Activated CD4-positive, alpha-beta T cell treated with anti-CD3 and anti-CD28 coated beads, Interleukin-10, Interleukin-2, amounts not matched to agents 100 ng/mL and 50 ng/mL, durations not matched to agents 16 hours and 8 hours (primary cell): Measurements from ENCODE around the gene CCS.
A peak's percentile ranks its signal among the peaks of the same experiment; 100 is the strongest.
"Not testable (repeated sequence)": the region's sequence is repeated elsewhere in the genome, so short reads cannot be mapped to it uniquely, and the experiment has no call there.

ENCODE experiments used
- DNase-seq: peaks from one replicate; pipeline ENCODE4 v3.0.0-alpha.2; 2020

CCS gene

DNA sequence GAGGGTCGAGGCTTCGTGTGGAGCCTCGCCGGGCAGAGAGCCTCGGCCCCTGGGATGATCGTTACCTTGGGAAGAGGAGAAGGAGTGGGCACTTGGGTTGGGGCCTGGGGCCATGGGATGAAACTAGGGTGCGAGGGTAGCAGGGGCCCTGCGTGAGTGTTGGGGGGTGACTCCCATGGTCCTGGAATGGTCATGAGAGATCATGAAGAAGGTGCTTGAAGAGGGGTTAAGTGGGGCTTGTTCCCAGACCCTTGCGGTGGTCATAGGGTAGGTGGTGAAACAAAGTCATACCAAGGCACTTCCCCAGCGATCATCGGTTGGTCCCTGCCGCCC lies 284 bp downstream of the CCS start:
- DNase-seq: no peak

DNA sequence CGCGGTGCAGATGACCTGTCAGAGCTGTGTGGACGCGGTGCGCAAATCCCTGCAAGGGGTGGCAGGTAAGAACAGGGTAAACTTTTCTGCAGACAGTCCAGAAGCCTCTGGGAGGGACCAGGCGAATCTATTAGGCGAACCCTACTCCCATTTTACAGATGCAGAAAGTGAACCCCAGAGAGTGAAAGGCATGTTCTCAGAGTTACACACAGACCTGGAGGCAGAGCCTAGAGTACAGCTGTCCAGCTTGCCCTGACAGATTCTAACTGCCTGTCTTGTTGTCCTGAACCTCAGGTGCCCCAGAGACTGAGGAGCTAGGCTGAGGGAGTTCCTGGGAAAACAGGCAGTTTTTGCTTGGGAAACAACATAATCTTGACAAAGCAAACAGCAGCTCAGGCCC lies 665 bp downstream of the CCS start:
- DNase-seq: no peak

DNA sequence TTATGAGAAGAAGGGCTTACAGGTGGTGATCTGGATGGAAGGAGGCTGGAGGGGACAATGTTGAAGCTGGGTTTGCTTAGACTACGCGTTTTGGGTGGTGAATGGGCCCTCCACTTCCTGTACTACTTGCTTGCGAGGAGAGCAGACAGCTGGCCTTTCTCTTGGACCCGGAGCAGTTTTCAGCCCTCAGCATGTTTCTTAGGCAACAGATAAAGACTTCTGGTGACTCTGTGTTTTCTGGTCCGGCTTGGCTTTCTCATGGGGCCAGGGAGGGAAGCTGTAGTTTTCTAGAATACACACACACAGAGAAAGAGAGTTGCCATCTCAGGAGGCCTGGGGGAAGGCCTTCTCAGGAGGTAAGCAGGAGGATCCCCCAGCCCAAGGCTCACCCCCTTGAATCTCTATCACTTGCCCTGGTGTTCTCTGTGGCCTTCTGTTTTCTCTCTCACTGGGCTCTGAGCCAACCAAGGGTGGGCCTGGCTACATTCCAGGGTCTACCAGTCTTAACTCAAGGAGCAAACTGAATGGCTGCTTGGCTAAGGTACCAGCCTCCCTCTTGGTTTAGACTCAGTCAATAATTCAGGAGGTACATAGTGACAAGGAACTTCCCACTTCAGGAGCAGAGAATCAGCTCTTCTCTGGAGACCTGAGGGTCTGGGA lies 2.4 kb downstream of the CCS start:
- no peak for DNase-seq

GRCh38 chr11:66598993-66599392 lies 6.0 kb downstream of the CCS start:
- DNase-seq: no peak

- DNase-seq: no peak
Observed at GRCh38 chr11:66600219-66600618, 7.2 kb downstream of the CCS start.

DNA sequence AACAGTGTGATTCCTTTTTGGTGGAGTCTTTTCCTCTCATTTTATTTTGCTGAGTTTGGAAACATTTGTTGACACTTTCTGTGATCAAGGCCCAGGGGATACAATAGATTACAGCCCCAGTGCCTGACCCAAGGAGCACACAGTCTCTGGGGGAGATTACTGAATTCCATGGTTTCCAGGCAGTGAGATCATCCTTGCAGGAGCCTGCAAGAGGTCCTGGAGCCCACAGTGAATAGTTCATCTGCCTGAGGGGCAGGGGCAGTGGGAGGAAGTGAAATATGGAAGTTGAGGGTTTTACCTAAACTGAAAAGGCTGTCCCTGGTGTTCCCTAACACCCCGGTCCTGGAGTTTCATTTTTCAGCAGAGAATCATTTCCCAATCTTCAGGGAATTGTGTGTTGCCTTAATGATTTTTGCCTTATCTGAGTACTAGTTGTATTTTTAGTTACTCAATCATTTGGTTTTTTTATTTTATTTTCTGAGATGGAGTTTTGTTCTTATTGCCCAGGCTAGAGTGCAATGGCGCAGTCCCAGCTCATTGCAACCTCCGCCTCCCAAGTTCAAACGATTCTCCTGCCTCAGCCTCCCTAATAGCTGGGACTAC lies 7.7 kb downstream of the CCS start:
- no peak for DNase-seq

DNA sequence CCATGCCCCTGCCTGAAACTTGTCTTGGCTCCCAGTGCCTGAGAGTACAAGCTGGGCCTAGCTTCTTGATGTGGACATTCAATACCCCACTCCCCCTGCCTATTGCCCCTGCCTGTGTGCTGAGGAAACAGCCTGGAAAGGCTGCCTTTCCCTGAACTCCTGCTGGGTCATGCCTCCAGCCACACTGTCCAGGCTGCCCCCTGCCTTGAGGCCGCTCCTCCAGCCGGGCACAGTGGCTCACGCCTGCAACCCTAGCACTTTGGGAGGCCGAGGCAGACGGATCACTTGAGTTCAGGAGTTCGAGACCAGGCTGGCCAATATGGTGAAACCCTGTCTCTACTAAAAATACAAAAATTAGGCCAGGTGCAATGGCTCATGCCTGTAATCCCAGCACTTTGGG lies 10.1 kb downstream of the CCS start:
- no peak for DNase-seq

DNA sequence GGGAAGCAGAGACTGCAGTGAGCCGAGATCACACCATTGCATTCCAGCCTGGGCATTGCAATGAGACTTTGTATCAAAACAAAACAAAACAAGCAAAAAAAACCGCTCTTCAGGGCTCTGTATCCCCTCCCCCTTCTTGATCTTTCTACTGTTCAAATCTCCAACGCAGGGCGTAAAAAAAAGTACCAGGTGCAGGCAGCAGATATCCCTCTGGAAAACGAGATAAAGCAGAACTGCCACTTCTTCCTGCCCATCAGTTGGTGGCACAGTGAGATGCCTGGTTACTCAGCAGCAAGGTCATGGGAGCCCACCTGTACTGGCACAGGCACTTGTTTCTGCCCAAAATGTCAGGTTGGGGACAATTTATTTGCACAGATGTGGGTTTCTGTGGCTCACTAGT lies 11.2 kb downstream of the CCS start:
- DNase-seq: no peak

- not testable (repeated sequence) for DNase-seq
Observed at GRCh38 chr11:66606608-66607007, 13.6 kb downstream of the CCS start.

DNA sequence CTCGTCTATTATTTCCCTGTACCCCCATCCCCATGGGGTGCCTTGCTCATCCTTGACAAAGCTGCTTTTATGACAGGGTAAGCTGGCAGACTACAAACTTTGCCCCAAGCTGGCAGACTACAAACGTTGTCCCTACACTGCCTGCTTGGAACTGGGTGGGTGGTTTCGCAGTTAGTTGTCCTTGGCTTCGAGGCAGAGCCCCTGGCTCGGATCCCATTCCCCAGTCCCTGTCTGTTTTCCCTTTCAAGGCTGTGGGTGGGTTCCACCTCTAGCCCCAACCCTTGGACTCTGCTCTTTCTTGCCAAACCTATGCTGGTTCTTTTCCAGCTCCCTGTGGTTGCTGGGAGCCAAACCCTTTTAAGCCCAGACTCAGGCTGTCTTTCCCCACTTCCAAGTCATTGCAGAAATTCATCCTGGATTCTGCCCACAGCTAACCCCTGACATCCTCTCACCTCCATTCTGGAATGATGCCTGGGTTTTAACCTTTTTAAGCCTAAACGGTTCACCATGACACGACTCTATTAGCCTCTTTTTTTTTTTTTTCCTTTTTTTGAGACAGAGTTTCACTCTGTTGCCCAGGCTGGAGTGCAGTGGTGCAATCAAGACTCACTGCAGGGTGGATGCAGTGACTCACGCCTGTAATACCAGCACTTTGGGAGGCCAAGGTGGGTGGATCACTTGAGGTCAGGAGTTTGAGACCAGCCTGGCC lies 14.3 kb downstream of the CCS start:
- no peak for DNase-seq

- DNase-seq: no peak
Observed at GRCh38 chr11:66609721-66610617, 17.0 kb downstream of the CCS start.

DNA sequence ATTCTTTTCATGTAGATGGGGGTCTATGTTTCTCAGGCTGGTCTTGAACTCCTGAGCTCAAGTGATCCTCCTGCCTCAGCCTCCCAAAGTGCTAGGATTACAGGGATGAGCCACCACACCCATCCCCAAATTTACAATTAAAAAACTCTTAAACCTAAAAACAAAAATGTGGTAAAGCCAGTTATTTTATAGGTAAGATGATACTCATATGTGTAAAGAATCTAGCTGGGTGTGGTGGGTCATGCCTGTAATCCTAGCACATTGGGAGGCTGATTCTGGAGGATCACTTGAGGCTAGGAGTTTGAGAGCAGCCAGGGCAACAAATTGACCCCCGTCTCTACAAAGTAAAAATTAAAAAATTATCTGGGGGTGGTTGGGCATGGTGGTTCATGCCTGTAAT lies 19.5 kb downstream of the CCS start:
- DNase-seq: no peak

GRCh38 chr11:66614073-66614472 lies 21.1 kb downstream of the CCS start:
- DNase-seq: no peak

GRCh38 chr11:66616379-66617154 lies 23.6 kb downstream of the CCS start, which contains the start of gene RBM14:
RBM14 (plus strand) TSS chr11:66616630; CDS start chr11:66616721, 91 bp downstream.
- peak; percentile 100 for DNase-seq

DNA sequence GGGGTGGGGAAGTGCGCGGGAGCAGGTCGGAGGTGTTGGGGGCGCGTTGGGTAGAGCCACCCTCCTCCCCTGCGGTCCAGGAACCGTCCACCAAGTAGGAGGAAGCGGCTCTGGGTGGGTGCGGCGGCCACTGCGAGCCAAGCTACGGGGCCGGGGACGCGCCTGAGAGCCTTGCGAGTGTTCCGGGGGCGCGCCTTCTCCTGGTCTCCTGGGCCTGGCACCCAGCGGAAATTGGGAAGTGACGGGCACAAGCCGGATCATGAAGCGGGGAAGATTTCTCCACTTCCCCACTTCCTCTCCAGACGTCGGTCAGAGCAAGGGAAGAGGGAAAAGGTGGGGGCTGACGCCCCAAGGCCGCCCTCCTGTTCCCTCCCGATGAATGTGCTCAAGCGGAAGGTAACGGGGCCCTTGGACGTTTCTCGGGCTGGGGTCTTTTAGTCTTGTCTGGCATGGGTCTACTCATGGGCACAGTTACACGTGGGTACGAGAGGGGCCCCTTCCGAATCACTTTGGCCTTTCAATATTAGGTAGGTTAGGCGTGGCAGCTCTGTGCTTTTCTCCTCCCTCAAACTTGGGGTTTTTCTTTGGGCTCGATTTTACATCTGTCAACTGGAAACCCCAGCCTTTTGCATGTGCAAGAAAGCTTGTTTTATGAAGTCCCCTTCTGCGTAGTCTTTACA lies 24.3 kb downstream of the CCS start:
- no peak for DNase-seq

DNA sequence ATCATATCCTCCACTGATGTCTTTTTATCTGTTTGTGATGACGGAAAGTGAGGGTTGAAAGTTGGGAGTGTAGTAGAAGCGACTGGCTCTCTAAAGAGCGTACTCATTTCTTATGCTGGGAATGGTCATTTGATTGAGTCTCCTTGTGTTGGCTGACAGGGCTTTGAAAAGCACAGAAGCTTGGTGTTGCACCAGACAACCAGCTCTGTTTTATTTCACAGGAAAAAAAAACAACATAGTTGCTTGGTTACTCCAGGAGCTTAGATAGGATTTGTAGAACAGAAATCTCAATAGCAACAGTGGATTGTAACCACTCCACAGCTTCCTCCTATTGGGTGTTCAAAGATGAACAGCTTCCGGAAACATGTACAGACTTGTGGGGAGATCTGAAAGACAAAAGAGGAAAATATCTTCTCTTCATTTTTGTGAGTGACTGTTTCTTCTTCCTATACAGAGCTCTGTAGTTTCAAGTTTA lies 26.1 kb downstream of the CCS start:
- DNase-seq: peak; percentile 57

GRCh38 chr11:66624450-66624849 lies 31.5 kb downstream of the CCS start:
- DNase-seq: no peak

- no peak for DNase-seq
Observed at GRCh38 chr11:66625041-66625751, 32.2 kb downstream of the CCS start.

DNA sequence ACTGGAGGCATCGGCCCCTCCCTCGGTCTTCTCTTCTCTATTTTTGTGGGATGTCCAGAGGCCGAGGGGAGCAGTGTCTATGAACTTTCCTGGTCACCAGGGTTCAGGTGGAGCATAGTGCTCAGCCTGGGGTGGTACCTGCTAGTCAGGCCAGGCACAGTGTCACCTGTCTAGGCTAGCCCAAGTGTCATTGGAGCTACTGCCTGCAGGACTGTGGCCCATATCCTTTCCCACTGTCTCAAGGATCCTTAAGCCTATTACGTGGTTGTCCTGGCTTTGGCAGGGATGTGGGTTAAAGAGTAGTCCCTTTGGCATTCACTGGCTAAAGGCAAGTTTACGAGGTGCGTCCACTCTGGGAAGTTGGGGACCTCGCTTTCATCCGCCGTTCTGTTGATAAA lies 32.8 kb downstream of the CCS start:
- DNase-seq: no peak

DNA sequence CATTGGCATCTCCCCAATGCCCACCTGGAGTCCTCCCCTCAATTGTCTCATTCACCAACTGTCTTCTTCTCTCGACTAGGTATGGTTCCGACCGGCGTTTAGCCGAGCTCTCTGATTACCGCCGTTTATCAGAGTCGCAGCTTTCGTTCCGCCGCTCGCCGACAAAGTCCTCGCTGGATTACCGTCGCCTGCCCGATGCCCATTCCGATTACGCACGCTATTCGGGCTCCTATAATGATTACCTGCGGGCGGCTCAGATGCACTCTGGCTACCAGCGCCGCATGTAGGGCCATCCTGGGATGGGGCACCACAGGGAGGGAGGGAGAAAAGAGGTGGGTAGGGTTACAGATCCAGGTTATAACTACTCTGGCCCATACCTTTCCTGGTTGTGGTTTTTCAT lies 33.4 kb downstream of the CCS start:
- no peak for DNase-seq

GRCh38 chr11:66626926-66627325 lies 33.9 kb downstream of the CCS start:
- DNase-seq: no peak
